K562 (cell line): Measurements from ENCODE around the gene SYT7. TPM values are rescaled to one million over a fixed set of nuclear protein-coding genes. Genes with fewer than 3 reads are reported as not detected.

Experiments
- ATAC-seq: fragments of 200-7000 bp; cut with Tn5 transposase; 3 replicates; pipeline ENCODE4 v1.9.1; 2020; ENCODE audit warnings: moderate library complexity
- BruUV-seq: library from RNA; stranded (reverse); fragments of 400-500 nt; replicated peaks from 2 replicates; lab custom pipeline; 2021; lab: Mats Ljungman, UMichigan
- CTCF ChIA-PET: fragments of 300-600 bp; formaldehyde crosslinking; extraction: SDS; loops from one replicate; lab custom pipeline; 2021; ENCODE audit warnings: low intra/inter-chr PET ratio; lab: Yijun Ruan, JAX
- POLR2A ChIA-PET: fragments of 300-600, 350-650 bp; sonication (Branson Sonifier 250); formaldehyde crosslinking; extraction: SDS; loops from one replicate; lab custom pipeline; 2021; ENCODE audit warnings: antibody characterized with exemption, inconsistent platforms; lab: Yijun Ruan, JAX
- DNase-seq, 4 experiments: peaks; one replicate each; pipeline versions ENCODE4 v3.0.0 to v3.0.0-alpha.2; 2011 to 2018; ENCODE audit warnings: low spot score in 3 of 4, mixed read lengths in 3 of 4; ENCODE audit errors: extremely low read depth in 1 of 4
- FAIRE-seq: peaks from 2 replicates; lab custom pipeline; 2011; peaks lifted over from hg19 to GRCh38; lab: Jason Lieb, UNC
- H2AFZ ChIP-seq: 2 replicates; pipeline ENCODE4 v1.6.0; 2011; ENCODE audit warnings: low read depth, low read length, control low read depth, inconsistent platforms
- H3K27ac ChIP-seq: fragments of 200-600 bp; 3 replicates; pipeline ENCODE4 v1.8.0; 2011; ENCODE audit warnings: low read depth, mild to moderate bottlenecking, control low read depth, inconsistent platforms, low read length, moderate library complexity, mixed read lengths; ENCODE audit errors: extremely low read depth
- H3K27me3 ChIP-seq, 2 experiments: fragments of 300-600 bp in 1 of 2; 2 replicates in 1 of 2; 3 replicates in 1 of 2; pipeline versions ENCODE4 v1.6.0 to v1.8.0; 2011; ENCODE audit warnings: inconsistent platforms in 2 of 2, low read length in 2 of 2, mild to moderate bottlenecking in 1 of 2, mixed read lengths in 1 of 2, moderate library complexity in 1 of 2; ENCODE audit not compliant: control insufficient read depth in 2 of 2, insufficient read depth in 2 of 2
- H3K36me3 ChIP-seq: fragments of 300-600 bp; 3 replicates; pipeline ENCODE4 v1.8.0; 2011; ENCODE audit warnings: mild to moderate bottlenecking, low read length, inconsistent platforms; ENCODE audit not compliant: control insufficient read depth, insufficient read depth
- H3K4me1 ChIP-seq, 2 experiments: fragments of 200-600 bp in 1 of 2; replicated peaks in 1 of 2; 2 replicates in 1 of 2; 3 replicates in 1 of 2; pipeline versions ENCODE4 v1.5.1 to v1.8.0; 2011; ENCODE audit warnings: inconsistent platforms in 2 of 2, low read length in 2 of 2, mild to moderate bottlenecking in 1 of 2, mixed read lengths in 1 of 2, moderate library complexity in 1 of 2; ENCODE audit not compliant: control insufficient read depth in 2 of 2, insufficient read depth in 2 of 2
- H3K4me2 ChIP-seq: 2 replicates; pipeline ENCODE4 v1.6.1; 2011; ENCODE audit warnings: low read length, control low read depth, inconsistent platforms, mixed read lengths; ENCODE audit not compliant: insufficient read depth
- H3K4me3 ChIP-seq: fragments of 200-600 bp; sonication (generic), shearing (Covaris generic); 2 replicates; pipeline ENCODE4 v1.5.1; 2016; ENCODE audit warnings: control low read depth, inconsistent platforms
- H3K79me2 ChIP-seq: fragments of 200-600 bp; 3 replicates; pipeline ENCODE4 v1.8.0; 2011; ENCODE audit warnings: low read length, inconsistent platforms; ENCODE audit not compliant: control insufficient read depth, insufficient read depth
- H3K9ac ChIP-seq, 2 experiments: 2 replicates each; pipeline versions ENCODE4 v1.6.0 to v1.6.1; 2011; ENCODE audit warnings: low read depth in 2 of 2, low read length in 2 of 2, control low read depth in 1 of 2, inconsistent platforms in 1 of 2, mild to moderate bottlenecking in 1 of 2, mixed read lengths in 1 of 2; ENCODE audit not compliant: insufficient read depth in 1 of 2
- H3K9me1 ChIP-seq: one replicate; pipeline ENCODE4 v1.6.0; 2011; ENCODE audit warnings: inconsistent platforms, mild to moderate bottlenecking, low read length, moderate library complexity; ENCODE audit not compliant: control insufficient read depth, insufficient read depth
- H3K9me3 ChIP-seq: replicated peaks from 2 replicates; pipeline ENCODE4 v1.5.1; 2011; ENCODE audit warnings: low read depth, low read length, inconsistent platforms; ENCODE audit not compliant: control insufficient read depth, insufficient read depth
- H4K20me1 ChIP-seq: replicated peaks from 2 replicates; pipeline ENCODE4 v1.6.1; 2011; ENCODE audit warnings: low read length, inconsistent platforms, mixed read lengths; ENCODE audit not compliant: control insufficient read depth, insufficient read depth
- HDAC3 ChIP-seq: fragments of 450-650 bp; IDR thresholded peaks from 2 replicates; pipeline ENCODE4 v1.6.1; 2018; ENCODE audit warnings: borderline replicate concordance, mild to moderate bottlenecking, moderate library complexity; ENCODE audit not compliant: partially characterized antibody
- TOE1 ChIP-seq, 2 experiments: fragments of 450-650 bp in 1 of 2; sonication (generic) in 1 of 2; formaldehyde crosslinking in 1 of 2; IDR thresholded peaks; 2 replicates each; pipeline versions ENCODE4 v1.7.1 to v1.8.0; 2016 to 2022; ENCODE audit warnings: borderline replicate concordance in 2 of 2, mild to moderate bottlenecking in 2 of 2, antibody characterized with exemption in 1 of 2, inconsistent platforms in 1 of 2, low read depth in 1 of 2, missing genetic modification reagents in 1 of 2, moderate library complexity in 1 of 2
- ZC3H8 ChIP-seq: fragments of 450-650 bp; IDR thresholded peaks from 2 replicates; pipeline ENCODE4 v1.6.1; 2017
- ZNF143 ChIP-seq: sonication (generic); formaldehyde crosslinking; IDR thresholded peaks from 2 replicates; pipeline ENCODE4 v1.9.0; 2022; ENCODE audit warnings: mild to moderate bottlenecking, missing genetic modification reagents
- WGBS: fragments of 100-300 bp; shearing (Covaris generic); methylation state at CpG from one replicate; pipeline ENCODE4 v1.1.6; 2016; ENCODE audit warnings: low coverage, mixed read lengths; ENCODE audit not compliant: insufficient coverage; ENCODE audit errors: missing lambda C conversion rate; 5-methylcytosine and 5-hydroxymethylcytosine counted together
- in situ Hi-C: fragments of 300-500 bp; cut with MboI; formaldehyde crosslinking; loops from 4 replicates; pipeline ENCODE4 v1.15.0; 2018; ENCODE audit warnings: inconsistent platforms, mixed read lengths
- intact Hi-C: fragments of 100-400 bp; cut with micrococcal nuclease; formaldehyde crosslinking; loops from 2 replicates; pipeline ENCODE4 v1.14.2; 2022
- polyA plus RNA-seq, 8 experiments: library from polyadenylated mRNA; depleted of rRNA in 4 of 8; stranded (reverse) in 5 of 8; unstranded in 3 of 8; fragments of >200 nt; fragmentation: Nextera tagmentation in 2 of 8; fragmentation: Illumina TruSeq in 1 of 8; extraction: Ambion mirVana in 2 of 8; extraction: Trizol in 1 of 8; gene quantifications; 2 replicates each; pipeline versions ENCODE4 v1.2.1 to v1.2.3, GENCODE V29; 2011 to 2014; ENCODE audit warnings: inconsistent platforms in 1 of 8, missing spikeins in 1 of 8
- total RNA-seq, 7 experiments: library from RNA; depleted of rRNA in 6 of 7; stranded (reverse); fragments of >200 nt in 6 of 7; fragmentation: Illumina TruSeq in 2 of 7; extraction: Trizol in 2 of 7; gene quantifications; 2 replicates each; pipeline versions ENCODE4 v1.2.1 to v1.2.3, GENCODE V29; 2011 to 2021; ENCODE audit warnings: low replicate concordance in 1 of 7
- TF ChIP-seq, protein P1 (sequence below): fragments of 250-450 bp; sonication (Bioruptor Pico); IDR thresholded peaks from 2 replicates; pipeline ENCODE4 v1.8.0; 2021; ENCODE audit warnings: moderate library complexity, mild to moderate bottlenecking, inconsistent platforms

SYT7 gene
- total and polyA plus RNA-seq, 9 of the 15 experiments (the other 6 are each of a cell fraction or from before 2014, with no cell fraction given): 0.01 to 0.51 (median 0.16) TPM; not detected in 1

- Histone ChIP-seq H3K4me3 (no peak overlapping the region), H3K9me3 (no peaks in the 10 kb centered on the region), H3K4me1 (peaks cover 19 to 34% of the 10 kb centered on the region in 2 experiments), H3K27ac (no peak overlapping the region), H3K9ac (no peak overlapping the region), H3K36me3 (no peaks in the 10 kb centered on the region), H3K79me2 (no peaks in the 10 kb centered on the region), H4K20me1 (0 out of 2 replicates have a peak, but pooled peaks cover 7% of the 10 kb centered on the region), H3K27me3 (peaks cover 6 to 39% of the 10 kb centered on the region in 2 experiments), H3K9me1 (peaks cover 2% of the 10 kb centered on the region), H2AFZ (no peak overlapping the region), H3K4me2 (no peak overlapping the region)
- 2% methylated on average over 6 of the region's 6 CpGs for WGBS
- no peak for FAIRE-seq
- in situ Hi-C loops (no loop called here), intact Hi-C loops (no loop called here)
- POLR2A ChIA-PET: interaction anchor here (0.6 to 1.3 kb wide), 3 partner anchors 22 to 248 kb away, joined by 3 to 4 read pairs (median 3); partner anchors contain the start of genes CPSF7, FEN1 and SDHAF2
- CTCF ChIA-PET: no interaction called here
- no peak for ATAC-seq
- no peak for DNase-seq
- TF ChIP-seq ZC3H8 (no peak), HDAC3 (no peak), TOE1 (IDR thresholded peaks at IDR 0.05; ENCODE audit: borderline replicate concordance) (no peak), TOE1 (CRISPR knock-in tag; IDR thresholded peaks at IDR 0.05; ENCODE audit: borderline replicate concordance, low read depth) (no peak), ZNF143 (CRISPR knock-in tag) (no peak)
- TF ChIP-seq, protein P1, sequence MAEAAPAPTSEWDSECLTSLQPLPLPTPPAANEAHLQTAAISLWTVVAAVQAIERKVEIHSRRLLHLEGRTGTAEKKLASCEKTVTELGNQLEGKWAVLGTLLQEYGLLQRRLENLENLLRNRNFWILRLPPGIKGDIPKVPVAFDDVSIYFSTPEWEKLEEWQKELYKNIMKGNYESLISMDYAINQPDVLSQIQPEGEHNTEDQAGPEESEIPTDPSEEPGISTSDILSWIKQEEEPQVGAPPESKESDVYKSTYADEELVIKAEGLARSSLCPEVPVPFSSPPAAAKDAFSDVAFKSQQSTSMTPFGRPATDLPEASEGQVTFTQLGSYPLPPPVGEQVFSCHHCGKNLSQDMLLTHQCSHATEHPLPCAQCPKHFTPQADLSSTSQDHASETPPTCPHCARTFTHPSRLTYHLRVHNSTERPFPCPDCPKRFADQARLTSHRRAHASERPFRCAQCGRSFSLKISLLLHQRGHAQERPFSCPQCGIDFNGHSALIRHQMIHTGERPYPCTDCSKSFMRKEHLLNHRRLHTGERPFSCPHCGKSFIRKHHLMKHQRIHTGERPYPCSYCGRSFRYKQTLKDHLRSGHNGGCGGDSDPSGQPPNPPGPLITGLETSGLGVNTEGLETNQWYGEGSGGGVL: no peak
- BruUV-seq: no TSS peak
These were observed 36.4 kb downstream of the SYT7 start for GRCh38 chr11:61544466-61544865.
